Inferior parietal cortex (tissue), 1 donor: Measurements from ENCODE around the gene UBE2H.

Source experiments
- DNase-seq: peaks from one replicate; pipeline ENCODE4 v3.0.0-alpha.2; 2016; ENCODE audit errors: extremely low spot score

Gene UBE2H

GRCh38 chr7:129786825-129787563 lies 165.8 kb downstream of the UBE2H start:
- DNase-seq: no peak

GRCh38 chr7:129785685-129786514 lies 166.9 kb downstream of the UBE2H start:
- no peak for DNase-seq

- DNase-seq: peak; percentile 11
These were observed 167.7 kb downstream of the UBE2H start for GRCh38 chr7:129784783-129785684.

GRCh38 chr7:129784437-129784782 lies 168.3 kb downstream of the UBE2H start:
- DNase-seq: no peak

GRCh38 chr7:129783584-129783919 lies 169.2 kb downstream of the UBE2H start:
- DNase-seq: no peak

GRCh38 chr7:129782818-129783583 lies 169.8 kb downstream of the UBE2H start:
- no peak for DNase-seq

- no peak for DNase-seq
These were observed 170.6 kb downstream of the UBE2H start for GRCh38 chr7:129781928-129782817.

- DNase-seq: no peak
These were observed 171.5 kb downstream of the UBE2H start for GRCh38 chr7:129780974-129781927.
